HepG2 (cell line): ENCODE data around the gene GCNT4. TPM values are rescaled to one million over a fixed set of nuclear protein-coding genes. Genes with fewer than 3 reads are reported as not detected.

Experiments
- ATAD3A ChIP-seq: sonication (generic); formaldehyde crosslinking; IDR thresholded peaks from 2 replicates; pipeline ENCODE4 v1.4.0; 2020; ENCODE audit warnings: missing genetic modification reagents
- ELF3 ChIP-seq: IDR thresholded peaks from 2 replicates; pipeline ENCODE4 v1.6.1; 2016; ENCODE audit warnings: missing genetic modification reagents, missing compliant biosample characterization
- ESRRA ChIP-seq: sonication (generic); formaldehyde crosslinking; IDR thresholded peaks from 2 replicates; pipeline ENCODE4 v1.5.1; 2020; ENCODE audit warnings: mild to moderate bottlenecking, low read depth, missing genetic modification reagents
- ETV5 ChIP-seq: IDR thresholded peaks from 2 replicates; pipeline ENCODE4 v1.6.1; 2018; ENCODE audit warnings: missing biosample characterization, missing genetic modification reagents, inconsistent platforms, borderline replicate concordance
- ETV6 ChIP-seq: sonication (generic); formaldehyde crosslinking; conservative IDR thresholded peaks from 2 replicates; pipeline ENCODE4 v1.4.0; 2020; ENCODE audit warnings: missing genetic modification reagents
- FOXA1 ChIP-seq, 2 experiments: fragments of 450-650 bp in 1 of 2; sonication (generic) in 1 of 2; formaldehyde crosslinking in 1 of 2; IDR thresholded peaks; 2 replicates each; pipeline versions ENCODE4 v1.4.0 to v1.6.1; 2016 to 2020; ENCODE audit warnings: missing genetic modification reagents in 1 of 2
- FOXO1 ChIP-seq: sonication (generic); formaldehyde crosslinking; IDR thresholded peaks from 2 replicates; pipeline ENCODE4 v1.4.0; 2020; ENCODE audit warnings: missing genetic modification reagents
- GATAD2A ChIP-seq: IDR thresholded peaks from 2 replicates; pipeline ENCODE4 v1.6.1; 2016
- HMGA1 ChIP-seq: sonication (generic); formaldehyde crosslinking; conservative IDR thresholded peaks from 2 replicates; pipeline ENCODE4 v1.4.0; 2020; ENCODE audit warnings: missing genetic modification reagents
- MBNL3 ChIP-seq: fragments of 250-450 bp; sonication (Bioruptor Pico); conservative IDR thresholded peaks from 2 replicates; pipeline ENCODE4 v1.8.0; 2022; ENCODE audit warnings: mild to moderate bottlenecking, inconsistent platforms
- MED1 ChIP-seq: sonication (generic); formaldehyde crosslinking; IDR thresholded peaks from 2 replicates; pipeline ENCODE4 v1.4.0; 2020; ENCODE audit warnings: missing genetic modification reagents
- MIER3 ChIP-seq: IDR thresholded peaks from 2 replicates; pipeline ENCODE4 v1.6.1; 2016; ENCODE audit warnings: missing compliant biosample characterization, borderline replicate concordance
- SAP130 ChIP-seq: IDR thresholded peaks from 2 replicates; pipeline ENCODE4 v1.6.1; 2016; ENCODE audit warnings: low read depth
- SMAD3 ChIP-seq: sonication (generic); formaldehyde crosslinking; IDR thresholded peaks from 2 replicates; pipeline ENCODE4 v1.4.0; 2020; ENCODE audit warnings: missing genetic modification reagents
- STAT5B ChIP-seq: sonication (generic); formaldehyde crosslinking; IDR thresholded peaks from 2 replicates; pipeline ENCODE4 v1.4.0; 2020; ENCODE audit warnings: missing genetic modification reagents
- ZBTB7B ChIP-seq: sonication (generic); formaldehyde crosslinking; IDR thresholded peaks from 2 replicates; pipeline ENCODE4 v1.4.0; 2020; ENCODE audit warnings: missing genetic modification reagents
- ZNF333 ChIP-seq: sonication (generic); formaldehyde crosslinking; IDR thresholded peaks from 2 replicates; pipeline ENCODE4 v1.4.0; 2020; ENCODE audit warnings: mild to moderate bottlenecking, missing genetic modification reagents, borderline replicate concordance
- ZSCAN9 ChIP-seq: IDR thresholded peaks from 2 replicates; pipeline ENCODE4 v1.6.1; 2016; ENCODE audit warnings: borderline replicate concordance
- polyA plus RNA-seq, 8 experiments: library from polyadenylated mRNA; depleted of rRNA in 3 of 8; stranded (reverse) in 7 of 8; unstranded in 1 of 8; fragments of >200 nt; fragmentation: Illumina TruSeq in 4 of 8; extraction: Trizol in 4 of 8; gene quantifications; 2 replicates each; pipeline versions ENCODE4 v1.2.1 to v1.2.3, GENCODE V29; 2011 to 2016; ENCODE audit warnings: low read depth in 4 of 8, missing spikeins in 1 of 8, mixed read lengths in 1 of 8; ENCODE audit not compliant: insufficient read depth in 1 of 8
- total RNA-seq, 5 experiments: library from RNA; depleted of rRNA; stranded (reverse); fragments of >200 nt; fragmentation: Illumina TruSeq; extraction: Trizol; gene quantifications; 2 replicates each; pipeline ENCODE4 v1.2.3, GENCODE V29; 2016; ENCODE audit warnings: low read depth in 1 of 5
- TF ChIP-seq, protein P1 (sequence below), 2 experiments: fragments of 450-650 bp in 1 of 2; sonication (generic) in 1 of 2; formaldehyde crosslinking; IDR thresholded peaks; 2 replicates each; pipeline versions ENCODE4 v1.5.0 to v1.8.0; 2020 to 2022; ENCODE audit warnings: mild to moderate bottlenecking in 1 of 2, missing genetic modification reagents in 1 of 2
- TF ChIP-seq, protein P2 (sequence below), 2 experiments: IDR thresholded peaks; 2 replicates each; pipeline ENCODE4 v1.6.1; 2011 to 2012; ENCODE audit warnings: low read length in 2 of 2, borderline replicate concordance in 1 of 2, low read depth in 1 of 2, mild to moderate bottlenecking in 1 of 2, moderate library complexity in 1 of 2
- TF ChIP-seq, protein P3 (sequence below): sonication (generic); formaldehyde crosslinking; IDR thresholded peaks from 2 replicates; pipeline ENCODE4 v1.4.0; 2020; ENCODE audit warnings: low read depth, mild to moderate bottlenecking, missing genetic modification reagents
- TF ChIP-seq, protein P4 (sequence below): IDR thresholded peaks from 2 replicates; pipeline ENCODE4 v1.6.1; 2016

Gene GCNT4
- total and polyA plus RNA-seq, 2 of the 13 experiments (the other 11 are each of a cell fraction or from before 2014, with no cell fraction given) = 0.22 to 0.38 TPM

DNA sequence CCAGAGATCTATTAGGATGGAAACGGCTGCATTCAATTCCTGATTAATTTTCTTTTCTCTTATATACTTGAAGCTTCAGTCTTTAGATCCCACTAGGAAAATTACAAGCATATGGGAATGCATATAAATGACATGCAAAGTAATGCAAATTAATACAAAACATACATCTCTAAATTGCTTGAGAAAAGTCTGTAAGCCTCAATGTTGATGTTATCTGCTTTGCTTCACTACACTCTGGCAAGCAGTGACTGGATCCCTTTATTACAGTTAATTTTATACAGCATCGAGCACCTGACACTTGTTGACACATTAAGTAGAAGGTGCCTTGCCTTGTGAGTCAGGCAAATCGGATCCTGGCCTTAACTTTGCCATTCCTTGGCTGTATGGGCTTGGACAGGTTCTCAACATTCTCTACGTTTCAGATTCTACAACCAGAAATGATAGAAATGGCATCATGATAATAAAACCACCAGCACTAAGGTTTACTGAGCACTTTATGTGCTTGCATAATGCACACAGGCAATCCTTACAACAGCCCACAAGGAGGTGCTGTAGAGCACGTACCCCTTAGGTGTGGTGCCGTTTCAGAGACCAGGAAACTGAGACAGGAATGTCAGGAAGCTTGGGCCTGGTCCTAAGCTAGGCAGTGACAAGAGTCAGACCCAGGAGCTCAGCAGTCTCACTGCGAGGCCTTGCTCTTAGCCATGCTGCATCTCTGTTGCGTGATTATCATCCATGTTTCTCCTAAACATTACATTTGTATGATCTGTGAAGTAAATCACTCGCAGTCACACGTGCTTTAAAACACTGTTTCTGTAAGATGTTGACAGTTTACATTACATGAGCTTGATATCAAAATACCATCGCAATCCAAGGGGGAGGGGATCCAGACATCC, 2.7 kb downstream of the GCNT4 start (continued):
- TF ChIP-seq SAP130 (CRISPR knock-in tag) (0 out of 2 replicates have a peak, but pooled peaks have one; percentile 33), ZNF333 (CRISPR knock-in tag) (no peak), ESRRA (CRISPR knock-in tag) (no peak), FOXA1 (IDR thresholded peaks at IDR 0.05) (no peak), FOXA1 (CRISPR knock-in tag; IDR thresholded peaks at IDR 0.05) (peak; percentile 43; the same call in 1 of the 2 replicates), ATAD3A (CRISPR knock-in tag) (no peak), STAT5B (0 out of 2 replicates have a peak, but pooled peaks have one; percentile 74), MED1 (CRISPR knock-in tag) (peak; percentile 51; the same call in 1 of the 2 replicates), ELF3 (peak; percentile 66), ZBTB7B (CRISPR knock-in tag) (no peak), HMGA1 (no peak), ETV5 (CRISPR knock-in tag) (no peak), ETV6 (peak; percentile 41; the same call in 1 of the 2 replicates), MIER3 (CRISPR knock-in tag) (peak; percentile 27; the same call in 1 of the 2 replicates), ZSCAN9 (0 out of 2 replicates have a peak, but pooled peaks have one; percentile 54), GATAD2A (CRISPR knock-in tag) (peak; percentile 46; the same call in 1 of the 2 replicates), FOXO1 (CRISPR knock-in tag) (peak; percentile 37; the same call in 1 of the 2 replicates), MBNL3 (no peak), SMAD3 (CRISPR knock-in tag) (no peak)
- TF ChIP-seq, protein P1, sequence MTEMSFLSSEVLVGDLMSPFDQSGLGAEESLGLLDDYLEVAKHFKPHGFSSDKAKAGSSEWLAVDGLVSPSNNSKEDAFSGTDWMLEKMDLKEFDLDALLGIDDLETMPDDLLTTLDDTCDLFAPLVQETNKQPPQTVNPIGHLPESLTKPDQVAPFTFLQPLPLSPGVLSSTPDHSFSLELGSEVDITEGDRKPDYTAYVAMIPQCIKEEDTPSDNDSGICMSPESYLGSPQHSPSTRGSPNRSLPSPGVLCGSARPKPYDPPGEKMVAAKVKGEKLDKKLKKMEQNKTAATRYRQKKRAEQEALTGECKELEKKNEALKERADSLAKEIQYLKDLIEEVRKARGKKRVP (CRISPR knock-in tag; IDR thresholded peaks at IDR 0.05) = no peak
- TF ChIP-seq, protein P2, sequence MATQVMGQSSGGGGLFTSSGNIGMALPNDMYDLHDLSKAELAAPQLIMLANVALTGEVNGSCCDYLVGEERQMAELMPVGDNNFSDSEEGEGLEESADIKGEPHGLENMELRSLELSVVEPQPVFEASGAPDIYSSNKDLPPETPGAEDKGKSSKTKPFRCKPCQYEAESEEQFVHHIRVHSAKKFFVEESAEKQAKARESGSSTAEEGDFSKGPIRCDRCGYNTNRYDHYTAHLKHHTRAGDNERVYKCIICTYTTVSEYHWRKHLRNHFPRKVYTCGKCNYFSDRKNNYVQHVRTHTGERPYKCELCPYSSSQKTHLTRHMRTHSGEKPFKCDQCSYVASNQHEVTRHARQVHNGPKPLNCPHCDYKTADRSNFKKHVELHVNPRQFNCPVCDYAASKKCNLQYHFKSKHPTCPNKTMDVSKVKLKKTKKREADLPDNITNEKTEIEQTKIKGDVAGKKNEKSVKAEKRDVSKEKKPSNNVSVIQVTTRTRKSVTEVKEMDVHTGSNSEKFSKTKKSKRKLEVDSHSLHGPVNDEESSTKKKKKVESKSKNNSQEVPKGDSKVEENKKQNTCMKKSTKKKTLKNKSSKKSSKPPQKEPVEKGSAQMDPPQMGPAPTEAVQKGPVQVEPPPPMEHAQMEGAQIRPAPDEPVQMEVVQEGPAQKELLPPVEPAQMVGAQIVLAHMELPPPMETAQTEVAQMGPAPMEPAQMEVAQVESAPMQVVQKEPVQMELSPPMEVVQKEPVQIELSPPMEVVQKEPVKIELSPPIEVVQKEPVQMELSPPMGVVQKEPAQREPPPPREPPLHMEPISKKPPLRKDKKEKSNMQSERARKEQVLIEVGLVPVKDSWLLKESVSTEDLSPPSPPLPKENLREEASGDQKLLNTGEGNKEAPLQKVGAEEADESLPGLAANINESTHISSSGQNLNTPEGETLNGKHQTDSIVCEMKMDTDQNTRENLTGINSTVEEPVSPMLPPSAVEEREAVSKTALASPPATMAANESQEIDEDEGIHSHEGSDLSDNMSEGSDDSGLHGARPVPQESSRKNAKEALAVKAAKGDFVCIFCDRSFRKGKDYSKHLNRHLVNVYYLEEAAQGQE (IDR thresholded peaks at IDR 0.05; ENCODE audit: borderline replicate concordance in 1 of 2, low read depth in 1 of 2, low read length in 2 of 2) = no peak
- TF ChIP-seq, protein P3, sequence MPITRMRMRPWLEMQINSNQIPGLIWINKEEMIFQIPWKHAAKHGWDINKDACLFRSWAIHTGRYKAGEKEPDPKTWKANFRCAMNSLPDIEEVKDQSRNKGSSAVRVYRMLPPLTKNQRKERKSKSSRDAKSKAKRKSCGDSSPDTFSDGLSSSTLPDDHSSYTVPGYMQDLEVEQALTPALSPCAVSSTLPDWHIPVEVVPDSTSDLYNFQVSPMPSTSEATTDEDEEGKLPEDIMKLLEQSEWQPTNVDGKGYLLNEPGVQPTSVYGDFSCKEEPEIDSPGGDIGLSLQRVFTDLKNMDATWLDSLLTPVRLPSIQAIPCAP (CRISPR knock-in tag) = no peak
- TF ChIP-seq, protein P4, sequence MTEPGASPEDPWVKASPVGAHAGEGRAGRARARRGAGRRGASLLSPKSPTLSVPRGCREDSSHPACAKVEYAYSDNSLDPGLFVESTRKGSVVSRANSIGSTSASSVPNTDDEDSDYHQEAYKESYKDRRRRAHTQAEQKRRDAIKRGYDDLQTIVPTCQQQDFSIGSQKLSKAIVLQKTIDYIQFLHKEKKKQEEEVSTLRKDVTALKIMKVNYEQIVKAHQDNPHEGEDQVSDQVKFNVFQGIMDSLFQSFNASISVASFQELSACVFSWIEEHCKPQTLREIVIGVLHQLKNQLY (CRISPR knock-in tag) = no peak
